Measurements from ENCODE around the gene VDAC2.
"Not testable (repeated sequence)": the region's sequence is repeated elsewhere in the genome, so short reads cannot be mapped to it uniquely, and the experiment has no call there.

VDAC2 gene, protein sequence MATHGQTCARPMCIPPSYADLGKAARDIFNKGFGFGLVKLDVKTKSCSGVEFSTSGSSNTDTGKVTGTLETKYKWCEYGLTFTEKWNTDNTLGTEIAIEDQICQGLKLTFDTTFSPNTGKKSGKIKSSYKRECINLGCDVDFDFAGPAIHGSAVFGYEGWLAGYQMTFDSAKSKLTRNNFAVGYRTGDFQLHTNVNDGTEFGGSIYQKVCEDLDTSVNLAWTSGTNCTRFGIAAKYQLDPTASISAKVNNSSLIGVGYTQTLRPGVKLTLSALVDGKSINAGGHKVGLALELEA

DNA sequence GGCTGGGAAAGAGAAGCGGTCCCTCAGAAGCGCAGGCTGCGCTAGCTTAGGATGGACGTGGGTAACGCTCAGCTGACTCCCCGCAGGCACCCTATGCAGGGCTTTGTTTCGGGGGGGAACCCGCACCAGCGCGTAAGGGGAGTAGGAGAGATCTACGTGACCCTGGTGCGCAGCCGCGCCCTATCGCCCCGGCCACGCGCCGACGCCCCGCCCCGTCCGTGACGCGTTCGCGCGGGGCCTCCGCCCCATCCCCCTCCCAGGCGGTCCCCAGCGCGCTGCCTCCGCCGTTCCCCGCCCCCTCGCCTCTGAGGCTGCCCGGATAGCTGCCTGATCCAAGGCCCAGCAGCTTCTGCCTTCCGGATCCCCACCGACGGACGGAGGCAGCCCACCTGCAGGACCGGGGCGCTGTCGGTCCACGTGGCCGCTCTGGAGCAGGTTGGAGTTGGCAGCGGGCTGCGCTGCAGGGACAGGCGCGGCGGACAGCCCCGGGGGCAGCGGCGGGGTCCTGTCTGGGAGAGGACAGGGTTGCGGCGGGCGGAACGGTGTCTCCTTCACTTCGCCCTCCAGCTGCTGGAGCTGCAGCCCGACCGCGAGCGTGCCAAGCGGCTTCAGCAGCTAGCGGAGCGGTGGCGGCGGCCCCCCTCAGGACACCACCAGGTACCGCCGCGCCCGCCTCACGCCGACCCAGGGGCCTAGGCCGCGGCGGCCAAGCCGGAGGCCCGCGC lies at the start of gene VDAC2:
Gene VDAC2 (plus strand): TSS at position 515 of the 725 bp plus-strand sequence. CDS start 363 bp downstream, outside the sequence.
- DNase-seq: peak; percentile 63

DNA sequence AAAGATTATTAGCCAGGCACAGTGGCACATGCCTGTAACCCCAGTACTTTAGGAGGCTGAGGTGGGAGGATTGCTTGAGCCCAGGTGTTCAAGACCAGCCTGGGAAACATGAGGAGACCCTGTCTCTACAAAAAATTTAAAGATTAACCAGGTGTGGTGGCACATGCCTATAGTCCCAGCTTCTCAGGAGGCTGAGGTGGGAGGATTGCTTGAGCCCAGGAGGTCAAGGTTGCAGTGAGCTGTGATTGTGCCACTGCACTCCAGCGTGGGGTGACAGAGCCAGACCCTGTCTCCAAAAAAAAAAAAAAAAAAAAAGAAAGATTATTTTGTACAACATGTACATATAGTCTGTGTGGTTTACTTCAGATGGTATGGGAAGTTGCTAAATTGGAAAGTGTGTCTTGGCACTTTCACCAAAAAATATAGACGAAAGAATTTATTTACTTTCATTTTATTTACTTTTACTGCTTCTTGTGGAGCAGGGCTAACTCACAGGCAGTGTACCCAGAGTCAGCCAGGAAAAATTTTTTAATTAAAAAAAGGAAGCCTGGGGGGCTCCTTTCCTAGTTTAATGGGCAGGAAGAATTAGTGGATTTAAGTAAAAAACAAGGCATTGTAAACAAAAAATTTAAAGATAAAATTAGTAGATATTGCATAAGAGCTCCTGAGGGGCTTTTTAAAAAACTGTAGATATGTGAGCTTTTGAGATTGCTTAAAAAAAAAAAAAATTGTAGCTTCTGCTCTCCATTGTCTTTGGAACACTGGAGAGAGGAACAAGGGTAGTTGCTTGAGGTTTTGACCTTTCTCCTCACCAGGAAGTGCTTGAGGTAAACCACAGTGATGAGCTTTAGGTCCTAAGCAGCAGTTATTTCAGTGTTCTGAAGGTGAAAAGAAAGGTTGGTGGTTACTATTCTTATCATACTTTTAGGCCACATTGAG lies 44.6 kb upstream of the VDAC2 start:
- DNase-seq: no peak

DNA sequence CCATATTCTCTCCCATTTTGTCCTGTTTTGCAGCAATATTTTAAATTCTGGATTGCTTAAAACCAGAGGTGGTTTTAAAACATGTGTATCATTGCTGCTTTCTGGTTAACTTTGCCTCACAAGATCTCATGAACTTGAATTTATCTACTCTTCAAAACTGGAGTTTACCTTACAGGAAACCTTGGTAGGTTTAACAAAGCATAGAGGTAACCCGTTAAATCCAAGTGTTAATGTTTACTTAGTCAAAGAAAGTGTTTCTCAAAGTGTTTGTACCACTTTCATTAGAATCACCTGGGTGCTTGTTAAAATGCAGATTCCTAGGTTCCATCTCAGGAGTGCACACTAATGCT lies 44.0 kb upstream of the VDAC2 start:
- DNase-seq: no peak

DNA sequence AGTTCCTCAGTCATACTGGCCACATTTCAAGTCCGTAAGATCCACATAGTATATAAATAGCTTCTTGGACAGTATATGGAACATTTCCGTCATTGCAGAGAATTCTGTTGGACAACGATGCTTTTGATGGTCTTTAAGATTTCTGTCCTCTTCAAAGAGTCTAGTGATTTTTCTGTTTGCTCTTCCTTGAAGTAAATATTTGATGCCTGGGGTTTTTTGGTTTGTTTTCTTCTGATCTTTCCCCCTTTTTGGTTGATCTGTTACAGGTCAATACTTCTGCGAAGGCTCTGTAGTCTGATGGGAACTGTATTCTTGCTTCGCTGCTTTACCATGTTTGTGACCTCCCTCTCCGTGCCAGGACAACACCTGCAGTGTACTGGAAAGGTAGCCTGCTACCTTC lies 42.3 kb upstream of the VDAC2 start:
- DNase-seq: no peak

DNA sequence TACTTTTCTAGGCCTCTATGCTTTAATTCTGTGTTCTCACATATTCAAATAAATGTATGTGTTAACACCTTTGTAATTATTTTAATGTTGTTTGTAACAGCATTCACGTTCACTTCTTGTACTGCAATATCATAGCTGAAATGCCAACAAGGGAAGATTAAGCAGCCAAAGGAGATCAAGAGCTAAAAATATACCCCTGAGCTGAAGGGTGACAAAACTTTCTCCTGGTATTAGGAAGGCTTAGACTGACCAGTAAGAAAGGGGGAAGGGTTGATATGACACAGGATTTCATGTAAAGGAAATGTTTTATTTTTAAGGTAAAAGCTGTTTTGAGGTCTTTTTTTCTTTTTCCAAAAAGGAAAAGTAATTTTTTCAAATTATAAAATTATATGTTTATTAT lies 40.4 kb upstream of the VDAC2 start:
- no peak for DNase-seq

DNA sequence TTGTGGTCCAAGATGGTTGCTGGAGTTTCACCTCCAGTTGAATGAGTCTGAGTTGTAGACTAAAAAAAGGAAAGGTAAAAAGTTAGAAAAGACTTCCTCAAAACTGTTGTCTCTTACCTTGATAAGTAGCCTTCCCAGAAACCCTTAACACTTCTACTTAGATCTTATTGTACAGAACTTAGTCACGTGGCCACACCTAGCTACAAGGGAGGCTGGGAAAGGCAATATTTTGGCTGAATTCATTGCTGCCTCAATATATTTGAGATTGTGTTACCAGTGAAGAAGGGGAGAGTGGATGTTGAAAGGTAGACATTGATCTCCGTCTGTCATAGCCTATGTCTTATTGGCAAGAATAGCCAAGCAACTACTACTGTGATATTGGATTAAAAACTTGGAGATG lies 35.5 kb upstream of the VDAC2 start:
- DNase-seq: no peak

DNA sequence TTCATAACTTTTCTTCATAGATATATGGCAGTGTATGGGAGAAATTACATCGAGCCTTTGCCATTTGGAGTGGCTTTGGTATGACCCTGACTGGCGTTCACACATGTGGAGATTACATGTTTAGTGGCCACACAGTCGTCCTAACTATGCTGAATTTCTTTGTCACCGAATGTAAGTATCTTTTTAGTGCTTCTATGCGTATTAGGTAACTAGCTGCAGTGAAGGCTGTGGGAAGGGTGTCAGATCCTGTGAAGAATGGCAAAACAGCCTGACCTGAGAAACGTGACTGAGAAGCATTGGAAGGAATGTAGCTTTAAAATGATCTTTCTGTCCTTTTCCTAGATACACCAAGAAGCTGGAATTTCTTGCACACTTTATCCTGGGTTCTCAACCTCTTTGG lies 34.5 kb upstream of the VDAC2 start:
- no peak for DNase-seq

DNA sequence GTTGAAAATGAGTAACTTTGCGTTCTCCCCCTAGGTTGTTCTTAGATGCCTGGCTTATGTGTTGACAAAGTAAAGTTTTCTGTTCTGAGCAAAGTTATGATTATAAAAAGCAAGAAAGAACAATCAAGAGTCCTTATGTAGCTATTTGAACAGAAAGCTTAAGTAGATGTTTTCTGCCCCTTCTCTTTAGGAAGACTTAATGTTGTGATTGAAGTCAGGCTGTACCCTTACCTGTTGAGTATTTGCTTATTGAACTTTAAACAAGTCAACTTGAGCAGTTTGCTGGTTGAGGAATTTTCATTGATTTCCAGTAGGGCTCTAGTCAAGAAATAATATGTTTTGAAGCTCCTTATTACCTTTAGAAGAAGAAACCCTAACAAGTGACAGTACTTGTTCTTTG lies 33.9 kb upstream of the VDAC2 start:
- no peak for DNase-seq

DNA sequence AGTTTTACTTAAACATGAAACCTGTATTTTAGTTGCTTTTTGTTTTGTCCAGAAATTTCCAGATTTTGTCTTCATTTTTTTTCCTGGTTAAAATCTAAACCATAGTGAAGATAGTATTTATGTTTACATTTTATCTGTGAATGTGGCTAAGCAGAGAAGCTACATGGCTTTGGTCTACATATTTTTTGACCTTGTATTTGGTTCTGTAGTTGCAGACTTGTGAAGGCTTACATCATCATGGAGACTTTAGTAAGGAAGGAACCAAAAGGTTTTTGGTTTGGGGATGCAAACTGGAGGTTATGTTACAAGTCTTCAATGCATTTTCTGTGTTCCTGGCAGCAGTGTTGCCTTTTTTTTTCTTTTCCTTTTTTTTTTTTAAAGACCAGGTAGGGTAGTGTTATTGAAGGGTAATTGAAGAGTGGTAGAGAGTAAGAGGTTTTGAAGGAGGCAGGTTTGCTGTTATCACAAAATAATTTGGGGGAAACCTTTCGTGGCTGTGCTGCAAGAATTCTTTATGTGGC lies 30.9 kb upstream of the VDAC2 start:
- DNase-seq: no peak

DNA sequence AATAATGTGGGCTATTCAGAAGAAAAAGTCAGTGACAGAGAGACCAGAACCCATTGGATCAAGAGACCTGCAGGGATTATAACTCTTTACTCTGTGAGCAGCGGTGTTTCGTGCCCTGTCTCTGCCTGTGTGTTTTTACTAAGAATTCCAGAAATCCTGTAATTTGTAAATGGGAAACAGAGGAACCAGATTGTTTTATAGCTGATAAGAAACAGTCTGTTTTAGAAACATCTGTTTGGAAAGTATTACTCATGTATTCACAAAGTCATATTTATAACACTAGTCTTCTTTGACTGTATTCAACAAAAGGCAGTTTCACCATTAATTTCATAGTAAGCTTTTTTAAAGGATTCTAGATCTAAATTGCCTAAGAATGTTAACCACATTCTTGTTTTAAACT lies 30.0 kb upstream of the VDAC2 start:
- DNase-seq: no peak

DNA sequence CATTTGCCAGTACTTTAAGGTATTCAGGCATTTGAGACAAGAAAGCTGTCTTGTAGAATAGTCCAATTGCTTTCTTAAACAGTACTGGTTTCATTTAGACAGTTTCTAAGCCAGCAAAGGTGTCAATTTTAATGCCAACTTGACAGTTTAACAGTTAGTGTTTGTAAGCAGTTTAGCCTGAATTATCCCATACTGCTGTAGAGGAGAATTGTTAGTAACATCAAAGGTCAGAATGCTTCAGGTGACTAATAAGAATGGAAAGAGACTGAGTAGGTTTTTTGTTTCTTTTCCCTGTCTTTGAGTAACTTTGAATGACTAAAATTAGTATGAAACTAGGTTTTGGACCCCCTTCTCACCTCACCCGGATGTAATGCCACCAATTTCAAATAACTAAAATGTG lies 29.5 kb upstream of the VDAC2 start:
- no peak for DNase-seq

DNA sequence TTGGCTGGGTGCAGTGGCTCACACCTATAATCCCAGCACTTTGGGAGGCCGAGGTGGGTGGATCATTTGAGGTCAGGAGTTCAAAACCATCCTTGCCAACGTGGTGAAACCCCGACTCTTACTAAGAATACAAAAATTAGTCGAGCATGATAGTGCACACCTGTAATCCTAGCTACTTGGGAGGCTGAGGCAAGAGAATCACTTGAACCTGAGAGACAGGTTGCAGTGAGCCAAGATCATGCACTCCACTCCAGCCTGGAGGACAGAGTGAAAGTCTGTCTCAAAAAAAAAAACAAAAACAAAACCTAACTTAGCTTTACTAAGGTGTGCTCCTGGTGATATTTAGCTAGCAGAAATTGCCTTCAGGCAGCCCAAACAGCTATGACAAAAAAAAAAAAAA lies 24.3 kb upstream of the VDAC2 start:
- DNase-seq: no peak

DNA sequence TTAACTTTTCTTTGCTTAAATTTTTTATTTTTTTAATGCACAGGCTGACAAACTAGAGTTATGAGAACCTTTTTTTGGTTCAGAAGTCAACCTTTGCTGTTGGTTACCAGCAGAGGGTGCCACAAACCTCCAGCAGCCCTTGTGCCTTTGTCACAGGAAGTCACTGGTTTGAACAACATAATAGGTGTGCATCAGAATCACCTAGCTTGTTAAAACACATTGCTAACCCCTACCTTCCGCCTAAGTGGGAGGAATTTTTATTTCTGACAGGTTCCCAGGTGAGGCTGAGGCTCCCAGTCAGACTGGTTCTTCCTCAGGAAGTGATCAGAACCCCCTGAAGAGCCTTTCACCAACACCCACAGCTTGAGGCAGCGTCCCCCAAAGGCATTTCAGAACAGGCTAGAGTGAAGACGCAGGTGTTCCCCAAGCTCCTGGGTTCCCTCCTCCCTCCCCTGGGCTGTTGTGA lies 22.6 kb upstream of the VDAC2 start:
- no peak for DNase-seq

DNA sequence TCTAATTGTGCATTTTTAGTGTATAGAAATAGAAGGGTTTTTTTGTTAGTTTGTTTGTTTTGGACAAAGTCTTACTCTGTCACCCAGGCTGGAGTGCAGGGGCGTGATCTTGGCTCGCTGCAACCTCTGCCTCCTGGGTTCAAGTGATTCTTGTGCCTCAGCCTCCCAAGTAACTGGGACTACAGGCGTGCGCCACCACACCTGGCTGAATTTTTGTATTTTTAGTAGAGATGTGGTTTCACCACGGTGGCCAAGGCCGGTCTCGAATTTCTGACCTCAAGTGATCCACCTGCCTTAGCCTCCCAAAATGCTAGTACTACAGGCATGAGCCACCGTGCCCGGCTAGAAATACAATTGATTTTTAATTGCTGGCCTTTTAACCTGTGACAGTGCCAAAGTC lies 22.1 kb upstream of the VDAC2 start:
- DNase-seq: not testable (repeated sequence)

DNA sequence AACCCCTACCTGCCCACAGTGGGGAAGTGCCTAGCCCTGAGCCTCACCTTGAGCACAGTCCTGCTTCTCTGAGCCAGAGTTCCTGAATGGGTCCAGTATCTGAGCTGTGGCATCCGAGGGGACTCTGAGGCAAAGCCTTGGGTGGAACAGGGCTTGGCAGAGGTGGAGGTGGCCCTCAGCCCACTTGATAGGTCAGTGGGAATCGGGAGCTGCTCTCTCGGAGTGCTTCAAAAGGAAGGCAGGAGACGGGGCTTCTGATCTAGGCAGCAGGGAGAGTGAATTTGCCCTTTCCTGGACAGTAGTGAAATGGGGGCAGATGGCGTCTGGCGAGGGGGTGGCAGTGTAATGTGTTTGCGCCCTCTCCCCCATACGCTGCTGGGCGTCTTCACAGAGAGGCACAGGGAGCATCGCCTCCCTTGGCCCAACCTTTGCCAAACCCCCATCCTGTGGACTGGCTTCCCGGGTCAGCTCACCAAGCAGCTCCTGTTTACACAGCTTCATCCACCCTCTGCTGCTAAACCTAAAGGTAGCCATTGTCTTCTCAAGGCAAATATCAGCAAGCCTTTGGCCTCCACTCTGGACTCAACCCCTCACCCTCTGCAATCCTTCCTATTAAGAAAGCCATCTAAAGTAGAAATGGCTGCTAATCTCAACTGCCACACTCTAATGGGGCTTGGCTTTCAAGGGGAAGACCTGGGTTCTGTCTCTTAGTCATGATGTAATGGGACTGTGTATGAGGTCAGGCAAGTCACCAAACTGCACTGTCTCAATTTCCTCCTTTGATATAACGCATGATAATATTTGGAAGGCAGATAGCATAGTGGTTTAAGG lies 21.1 kb upstream of the VDAC2 start:
- DNase-seq: no peak

DNA sequence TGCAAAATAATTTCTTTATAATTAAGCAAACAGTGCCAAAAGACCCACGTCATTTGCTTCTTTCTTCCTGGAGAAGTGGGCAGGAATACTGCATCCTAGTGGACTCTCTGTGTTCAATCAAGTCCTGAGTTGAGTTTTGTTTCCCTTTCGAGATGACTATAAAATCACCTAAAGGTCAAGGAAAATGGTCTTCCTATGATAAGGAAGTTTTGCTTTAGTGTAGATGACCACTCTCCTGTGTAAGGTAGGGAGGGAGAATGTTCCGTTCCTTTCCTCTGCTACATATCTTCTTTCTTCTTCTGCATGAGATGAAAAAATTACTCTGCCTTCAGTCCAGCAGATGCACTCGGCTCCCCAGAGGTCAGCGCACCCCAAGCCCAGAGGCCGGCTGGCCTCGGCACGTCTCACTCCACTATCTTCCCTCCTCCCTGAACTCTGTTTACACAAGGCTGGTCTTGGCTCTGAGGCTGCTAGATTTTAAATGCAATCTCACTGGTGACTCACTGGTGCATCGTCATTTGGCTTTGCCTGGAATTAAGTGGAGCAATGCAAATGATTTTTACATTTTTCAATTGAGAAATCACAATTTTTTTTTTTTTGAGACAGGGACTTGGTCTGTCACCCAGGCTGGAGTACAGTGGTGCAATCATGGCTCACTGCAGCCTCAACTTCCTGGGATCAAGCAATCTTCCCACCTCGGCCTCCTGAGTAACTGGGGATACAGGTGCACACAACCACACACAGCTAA lies 18.6 kb upstream of the VDAC2 start:
- no peak for DNase-seq

DNA sequence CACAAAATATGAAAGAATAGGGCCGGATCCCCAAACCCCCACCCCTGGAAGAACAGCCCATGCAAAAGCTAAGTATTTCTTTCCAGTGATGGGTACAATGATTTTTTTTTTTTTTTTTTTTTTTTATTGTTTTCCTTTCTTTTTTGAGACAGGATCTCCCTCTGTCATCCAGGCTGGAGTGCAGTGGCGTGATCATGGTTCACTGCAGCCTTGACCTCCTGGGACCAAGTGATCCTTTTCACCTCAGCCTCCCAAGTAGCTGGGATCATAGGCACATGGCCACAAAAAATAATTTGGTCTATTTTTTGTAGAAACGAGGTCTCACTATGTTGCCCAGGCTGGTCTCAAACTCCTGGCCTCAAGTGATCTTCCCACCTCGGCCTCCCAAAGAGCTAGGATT lies 16.0 kb upstream of the VDAC2 start:
- DNase-seq: not testable (repeated sequence)

DNA sequence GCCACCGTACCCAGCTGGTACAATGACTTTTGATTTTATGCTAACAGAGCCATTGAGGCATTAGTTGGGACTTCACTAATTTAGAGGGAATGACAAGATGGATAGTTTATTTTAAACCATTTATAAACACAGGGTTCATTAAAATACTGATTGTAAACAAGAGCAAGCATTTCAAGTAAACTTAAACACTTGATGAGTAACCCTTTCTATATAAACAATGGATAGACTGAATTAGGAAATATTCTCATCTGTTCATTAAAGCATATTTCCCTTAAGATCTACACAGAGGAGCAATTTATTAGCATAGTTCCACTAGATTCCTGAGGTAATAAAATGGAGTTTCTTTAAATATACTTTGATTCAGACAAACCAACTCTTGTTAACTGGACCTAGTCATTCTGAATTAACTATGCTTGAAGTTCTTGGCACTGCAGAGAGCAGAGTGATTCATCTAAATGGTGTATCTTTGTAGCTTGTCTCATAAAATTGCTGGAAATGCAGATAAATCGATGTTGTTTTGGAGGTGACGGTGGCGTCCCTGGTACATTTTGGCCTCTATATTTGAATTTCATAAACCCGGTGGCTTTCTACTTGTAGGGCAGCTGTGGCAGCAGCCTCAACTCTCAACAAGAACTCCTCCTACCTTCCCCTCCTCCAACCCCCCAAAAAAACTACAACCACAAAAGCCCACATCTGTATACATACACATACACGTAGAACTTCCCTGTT lies 15.4 kb upstream of the VDAC2 start:
- no peak for DNase-seq

DNA sequence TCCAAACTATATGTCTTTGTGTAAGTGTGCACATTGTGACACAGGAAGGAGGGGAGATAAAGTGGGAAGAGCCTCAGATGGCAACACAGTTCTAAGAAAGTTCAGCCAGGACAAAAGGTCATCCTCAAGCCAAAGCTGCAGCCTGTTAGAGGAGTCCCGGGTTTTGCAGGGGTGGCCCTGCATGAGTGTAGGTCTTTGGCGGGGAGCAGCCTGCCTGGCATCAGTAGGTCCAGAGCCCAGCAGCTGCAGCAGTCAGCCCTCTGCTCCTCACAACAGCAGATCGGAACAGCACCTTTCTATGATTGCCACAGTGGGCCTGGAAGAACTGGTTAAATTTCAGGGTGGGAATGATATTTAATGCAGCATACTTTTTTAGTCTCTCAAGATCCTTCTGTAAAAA lies 13.5 kb upstream of the VDAC2 start:
- DNase-seq: no peak

DNA sequence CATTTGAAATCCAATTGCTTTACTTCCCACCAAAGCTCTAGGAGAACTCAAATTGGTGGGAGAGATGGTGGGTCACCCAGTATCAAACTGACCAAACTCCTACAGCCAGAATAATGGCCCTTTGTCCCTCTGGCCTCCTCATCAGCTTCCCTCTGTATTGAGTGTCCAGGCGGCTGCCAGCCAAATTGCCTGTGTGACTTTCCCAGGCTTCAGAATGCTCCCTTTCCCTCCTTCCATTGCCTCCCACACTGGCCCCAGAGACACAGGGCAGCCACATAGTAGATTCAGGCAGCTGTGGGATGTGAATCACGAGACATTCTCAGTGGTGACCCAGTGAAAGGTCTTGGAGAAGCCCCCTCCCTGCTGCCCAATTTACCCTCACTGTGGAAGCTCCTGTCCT lies 12.7 kb upstream of the VDAC2 start:
- no peak for DNase-seq

DNA sequence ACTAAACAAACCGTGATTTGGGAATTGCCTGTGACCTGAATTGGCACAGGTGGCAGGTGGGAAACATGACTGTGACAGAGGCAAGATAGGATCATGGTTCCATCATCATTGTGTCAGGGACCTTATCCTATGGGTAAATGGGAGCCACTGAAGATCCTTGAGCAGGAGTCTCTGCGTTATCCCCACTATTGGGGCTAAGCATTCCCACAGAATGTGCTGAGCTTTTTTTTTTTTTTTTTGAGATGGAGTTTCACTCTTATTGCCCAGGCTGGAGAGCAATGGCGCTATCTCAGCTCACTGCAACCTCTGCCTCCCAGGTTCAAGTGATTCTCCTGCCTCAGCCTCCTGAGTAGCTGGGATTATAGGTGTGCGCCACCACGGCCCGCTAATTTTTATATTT lies 10.6 kb upstream of the VDAC2 start:
- DNase-seq: not testable (repeated sequence)
